Thymus (tissue), 11 donors: ENCODE results near the gene DUOXA2. TPM values are rescaled to one million over a fixed set of nuclear protein-coding genes. Genes with fewer than 3 reads are reported as not detected.
"Not testable (repeated sequence)": the region's sequence is repeated elsewhere in the genome, so short reads cannot be mapped to it uniquely, and the experiment has no call there.

Experiments used
- DNase-seq, 9 donors: peaks; one replicate each; pipeline ENCODE4 v3.0.0-alpha.2; 2013; ENCODE audit warnings: low spot score in 9 of 9, low read depth in 6 of 9, missing footprints in 1 of 9
- H3K27ac ChIP-seq, 2 donors: one replicate each; pipeline ENCODE4 v1.5.1; 2013; ENCODE audit warnings: control low read depth in 1 of 2, low read depth in 1 of 2, low read length in 1 of 2, mild to moderate bottlenecking in 1 of 2, moderate library complexity in 1 of 2
- H3K27me3 ChIP-seq, 2 donors: one replicate each; pipeline ENCODE4 v1.5.1; 2013; ENCODE audit warnings: low read length in 1 of 2; ENCODE audit not compliant: control insufficient read depth in 2 of 2, insufficient read depth in 1 of 2
- H3K36me3 ChIP-seq, 2 donors: one replicate each; pipeline ENCODE4 v1.5.1; 2013; ENCODE audit warnings: low read length in 1 of 2, mild to moderate bottlenecking in 1 of 2, moderate library complexity in 1 of 2; ENCODE audit not compliant: control insufficient read depth in 2 of 2, insufficient read depth in 2 of 2
- H3K4me1 ChIP-seq, 2 donors: one replicate each; pipeline ENCODE4 v1.5.1; 2013; ENCODE audit warnings: low read length in 2 of 2; ENCODE audit not compliant: control insufficient read depth in 2 of 2, insufficient read depth in 2 of 2
- H3K4me3 ChIP-seq, 2 donors: one replicate each; pipeline ENCODE4 v1.5.1; 2013; ENCODE audit warnings: low read length in 2 of 2, control low read depth in 1 of 2, mild to moderate bottlenecking in 1 of 2
- H3K9me3 ChIP-seq, 2 donors: one replicate each; pipeline ENCODE4 v1.5.1; 2013; ENCODE audit warnings: low read length in 1 of 2, mild to moderate bottlenecking in 1 of 2; ENCODE audit not compliant: control insufficient read depth in 2 of 2, insufficient read depth in 1 of 2
- whole genome bisulfite sequencing: extraction: QIAGEN DNeasy Blood & Tissue Kit; methylation state at CpG from one replicate; pipeline ENCODE4 v1.1.7; 2013; 5-methylcytosine and 5-hydroxymethylcytosine counted together
- polyA plus RNA-seq: library from polyadenylated mRNA; stranded (reverse); fragments of 200-250 nt; gene quantifications from one replicate; pipeline ENCODE4 v1.2.3, GENCODE V29; 2013
- total RNA-seq: library from RNA; stranded (reverse); fragments of 120-200 nt; gene quantifications from one replicate; pipeline ENCODE4 v1.2.4, GENCODE V29; 2013
- donor health status: healthy.

The DUOXA2 gene
- total and polyA plus RNA-seq, 2 donors = 0.05 to 0.23 TPM

DNA sequence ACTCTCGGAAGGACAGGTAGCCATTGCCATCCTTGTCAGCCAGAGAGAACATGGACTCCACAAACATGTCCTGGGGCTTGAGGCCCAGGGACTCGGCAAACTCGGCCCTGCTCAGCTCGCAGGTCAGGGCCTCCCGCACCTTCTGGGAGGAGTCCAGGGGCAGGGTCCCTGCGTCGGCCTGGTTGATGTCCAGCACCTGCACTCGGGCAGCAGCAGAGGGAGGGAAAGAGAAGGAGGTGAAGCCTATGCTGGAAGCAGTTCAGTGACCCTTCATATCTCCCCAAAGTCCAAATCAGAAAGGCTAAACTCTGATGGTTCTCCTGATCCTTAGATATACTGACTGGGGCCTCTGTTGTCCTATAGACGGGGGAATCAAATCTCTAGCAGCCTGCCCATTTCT lies 10.0 kb upstream of the DUOXA2 start:
- DNase-seq, H3K4me1 ChIP-seq, H3K9me3 ChIP-seq, H3K36me3 ChIP-seq, H3K4me3 ChIP-seq, H3K27ac ChIP-seq: not testable (repeated sequence)
- peaks cover 11 to 35% of the 10 kb centered on the region in 2 donors for H3K27me3 ChIP-seq
- 93% methylated on average over 9 of the region's 9 CpGs for WGBS

DNA sequence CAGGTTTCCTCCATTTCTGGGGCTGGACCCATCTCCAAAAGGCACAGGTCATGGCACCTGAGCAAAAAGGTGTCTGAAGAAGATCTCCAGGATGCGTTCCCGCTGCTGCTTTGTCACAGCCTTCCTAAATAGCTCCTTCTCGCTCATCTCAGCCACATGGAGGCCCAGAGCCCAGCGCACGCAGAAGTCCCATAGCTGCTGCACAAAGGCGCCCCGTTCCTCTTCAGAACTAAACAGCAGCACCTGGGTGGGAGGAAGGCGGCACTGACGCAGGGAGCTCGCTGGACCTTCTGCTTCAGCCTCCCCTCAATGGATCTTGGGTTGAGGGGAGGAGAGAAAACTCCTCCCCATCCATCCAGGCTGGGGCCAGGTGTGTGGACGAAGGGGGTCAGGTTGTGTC lies 8.5 kb upstream of the DUOXA2 start:
- Histone ChIP-seq H3K4me1 (no peaks in the 10 kb centered on the region), H3K9me3 (no peaks in the 10 kb centered on the region), H3K4me3 (no peak overlapping the region), H3K27ac (no peak overlapping the region), H3K27me3 (peaks cover 24 to 49% of the 10 kb centered on the region in 2 donors), H3K36me3 (no peaks in the 10 kb centered on the region)
- WGBS = 93% methylated on average over 11 of the region's 11 CpGs
- no peak for DNase-seq

DNA sequence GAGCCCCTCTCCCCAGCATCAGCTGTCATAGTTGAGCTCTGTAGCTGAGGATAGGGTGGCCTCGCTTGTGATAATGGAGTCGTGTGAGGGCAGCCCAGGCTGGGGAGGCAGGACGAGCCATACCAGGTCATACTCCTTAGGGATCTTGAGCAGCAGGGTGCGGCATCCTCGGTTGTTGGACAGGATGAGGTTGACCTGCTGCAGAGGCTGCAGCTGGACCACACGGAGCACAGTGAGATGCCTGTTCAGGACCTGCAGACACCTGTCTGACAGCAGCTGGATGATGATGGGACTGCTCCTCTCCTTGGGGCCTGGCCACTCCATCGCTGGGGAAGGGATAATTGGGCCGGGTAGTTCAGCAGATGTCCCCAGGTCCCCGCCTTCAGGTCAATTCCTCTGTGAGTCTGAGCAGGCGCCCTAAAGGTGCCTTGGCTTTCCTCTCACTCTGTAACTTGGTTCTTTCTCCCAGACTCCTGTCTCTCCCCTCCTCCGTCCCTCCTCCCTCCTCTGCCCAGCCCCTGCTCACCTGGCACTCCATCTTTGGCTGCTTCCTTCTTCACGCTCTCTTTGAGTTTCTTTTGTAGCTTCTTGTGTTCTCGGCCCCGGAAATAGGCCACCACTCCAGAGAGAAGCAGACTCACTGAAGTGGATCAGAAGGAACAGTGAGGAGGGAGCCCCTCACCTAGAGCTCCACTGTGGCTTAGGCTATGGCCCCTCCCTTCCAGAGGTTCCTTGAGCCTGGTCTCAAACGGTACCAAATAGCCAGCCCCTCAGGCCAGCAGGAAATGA lies 7.9 kb upstream of the DUOXA2 start:
- no peak for DNase-seq
- H3K27ac ChIP-seq = no peak overlapping the region
- 85% methylated on average over 15 of the region's 15 CpGs for WGBS
- peaks cover 25 to 52% of the 10 kb centered on the region in 2 donors for H3K27me3 ChIP-seq
- no peaks in the 10 kb centered on the region for H3K9me3 ChIP-seq
- no peak overlapping the region for H3K4me3 ChIP-seq
- H3K4me1 ChIP-seq = no peaks in the 10 kb centered on the region
- no peaks in the 10 kb centered on the region for H3K36me3 ChIP-seq

DNA sequence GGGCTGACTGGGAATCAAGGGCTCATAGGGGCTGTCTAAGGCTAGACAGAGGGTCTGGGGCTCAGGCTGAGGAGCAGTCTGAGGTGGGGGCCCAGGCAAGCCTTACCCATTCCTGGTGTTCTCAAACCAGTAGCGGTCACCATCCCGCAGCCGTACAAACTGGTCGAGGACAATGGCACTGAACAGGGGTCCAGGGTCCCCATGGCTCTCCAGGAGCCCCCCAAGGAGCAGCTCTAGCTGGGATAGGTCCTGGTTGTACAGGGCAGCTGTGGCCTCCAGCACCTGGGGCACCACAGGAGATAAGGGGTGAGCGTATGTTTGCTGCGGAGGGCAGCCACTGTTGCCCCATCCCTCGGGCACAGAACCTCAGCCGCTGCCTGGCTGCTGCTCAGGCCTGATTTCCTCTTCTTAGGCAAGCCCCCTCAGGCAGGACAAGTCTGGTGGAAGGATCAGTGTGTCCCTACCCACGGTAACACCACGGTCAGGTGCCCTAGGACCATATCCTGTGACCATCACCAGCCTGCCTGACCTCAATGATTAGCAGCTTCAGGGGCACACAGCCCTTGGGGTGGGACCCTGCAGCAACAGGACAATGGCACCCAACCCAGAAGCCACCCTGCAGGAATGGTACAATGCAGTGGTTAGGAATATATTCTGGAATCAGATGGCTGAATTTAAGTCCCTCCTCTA lies 6.0 kb upstream of the DUOXA2 start:
- no peaks in the 10 kb centered on the region for H3K4me1 ChIP-seq
- no peak for DNase-seq
- no peaks in the 10 kb centered on the region for H3K36me3 ChIP-seq
- 96% methylated on average over 10 of the region's 10 CpGs for WGBS
- peaks cover 43 to 69% of the 10 kb centered on the region in 2 donors for H3K27me3 ChIP-seq
- no peaks in the 10 kb centered on the region for H3K9me3 ChIP-seq
- H3K4me3 ChIP-seq = no peak overlapping the region
- no peak overlapping the region for H3K27ac ChIP-seq

DNA sequence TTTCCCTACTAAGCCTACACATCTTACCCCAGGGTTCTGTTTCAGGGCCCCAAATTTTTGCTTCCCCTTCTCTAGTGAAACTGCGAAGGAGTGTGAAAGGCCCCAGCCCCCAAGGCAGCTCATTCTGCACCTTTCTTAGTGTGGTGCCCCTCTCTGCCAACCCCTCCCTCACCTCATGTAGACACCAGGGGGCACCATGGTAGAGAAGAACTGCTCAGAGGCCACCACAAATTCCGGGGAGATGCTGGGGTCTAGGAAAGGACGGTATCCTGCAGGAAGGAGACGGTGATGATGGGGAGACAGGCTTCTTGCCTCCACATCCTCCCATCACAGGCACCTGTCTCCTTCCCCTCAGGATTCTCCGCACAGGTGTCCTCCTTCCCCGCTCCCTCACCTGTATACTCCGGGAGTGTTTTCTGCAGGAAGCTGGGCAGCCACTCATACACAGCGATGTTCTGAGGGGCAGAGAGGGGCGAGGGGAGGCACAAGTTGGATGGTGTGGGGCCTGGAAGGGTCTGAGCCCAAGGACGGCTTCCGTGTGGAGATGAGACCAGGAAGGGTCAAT lies 3.8 kb upstream of the DUOXA2 start:
- no peak for DNase-seq
- Histone ChIP-seq H3K4me1 (no peaks in the 10 kb centered on the region), H3K9me3 (no peaks in the 10 kb centered on the region), H3K27ac (no peak overlapping the region), H3K27me3 (peaks cover 64 to 88% of the 10 kb centered on the region in 2 donors), H3K36me3 (no peaks in the 10 kb centered on the region), H3K4me3 (no peak overlapping the region)
- WGBS = 39% methylated on average over 11 of the region's 11 CpGs

DNA sequence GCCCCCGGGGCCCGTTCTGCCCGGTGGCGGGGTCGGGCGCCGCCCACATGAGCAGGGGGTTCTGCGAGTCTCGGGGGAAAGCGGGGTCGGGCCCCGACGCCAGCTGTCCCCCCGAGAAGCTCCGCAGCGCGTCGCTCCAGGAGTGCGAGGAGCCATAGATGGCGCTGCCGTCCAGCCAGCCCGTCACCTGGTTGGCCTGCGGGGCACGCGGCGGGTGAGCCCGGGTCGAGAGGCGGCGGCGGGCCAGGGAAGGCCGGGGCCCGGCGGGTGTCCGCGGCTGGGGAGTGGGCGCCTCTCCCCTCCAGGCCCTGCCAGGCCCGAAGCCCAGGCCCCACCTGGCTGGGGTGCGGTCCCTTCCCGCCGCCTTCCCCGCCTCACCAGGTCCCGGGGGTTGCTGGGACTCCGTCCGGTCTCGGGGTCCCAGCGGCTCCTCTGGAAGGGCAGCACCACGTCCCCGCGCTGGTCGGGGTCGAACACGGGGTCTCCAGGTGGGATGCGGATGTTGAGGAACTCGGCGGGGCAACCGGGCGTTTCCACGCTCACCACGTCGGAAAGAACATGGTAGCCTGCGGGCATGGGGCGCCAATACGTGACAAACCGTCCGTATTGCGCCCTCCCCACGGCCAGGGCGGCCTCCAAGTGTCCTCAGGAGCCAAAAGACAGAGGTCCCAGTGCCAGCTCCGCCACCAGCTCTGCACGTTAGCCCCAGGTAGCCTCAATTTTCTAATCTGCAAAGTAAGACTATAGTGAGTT lies 2.6 kb upstream of the DUOXA2 start:
- no peaks in the 10 kb centered on the region for H3K4me1 ChIP-seq
- whole genome bisulfite sequencing = 11% methylated on average over 69 of the region's 71 CpGs

DNA sequence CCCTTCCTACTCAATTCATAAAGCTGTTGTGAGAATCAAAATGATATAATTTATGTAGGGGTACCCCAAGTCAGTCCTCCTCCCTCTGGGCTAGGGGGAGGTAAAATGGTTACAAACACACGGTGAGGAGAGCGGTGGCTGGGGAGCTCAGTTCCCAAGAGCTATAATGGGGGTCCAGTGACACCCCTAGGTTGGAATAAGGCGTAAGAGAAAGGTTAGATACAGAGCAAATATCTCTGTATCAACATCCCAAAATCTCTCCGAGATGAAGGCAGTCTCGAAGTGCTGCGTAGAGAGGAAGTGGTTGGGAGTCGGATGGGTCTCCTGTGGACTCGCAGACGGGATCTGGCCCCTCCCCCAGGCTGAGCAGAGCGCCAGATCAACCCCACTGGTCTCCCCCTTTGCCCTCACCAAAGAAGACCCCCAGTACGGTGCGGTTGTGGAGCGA lies 2.0 kb upstream of the DUOXA2 start:
- no peak overlapping the region for H3K27ac ChIP-seq

More for the DNA sequence above, 2.6 kb upstream of the DUOXA2 start:
- peaks cover 76 to 92% of the 10 kb centered on the region in 2 donors for H3K27me3 ChIP-seq
- H3K27ac ChIP-seq = no peak overlapping the region
- H3K9me3 ChIP-seq = no peaks in the 10 kb centered on the region
- H3K4me3 ChIP-seq = no peak overlapping the region
- no peak for DNase-seq
- no peaks in the 10 kb centered on the region for H3K36me3 ChIP-seq

DNA sequence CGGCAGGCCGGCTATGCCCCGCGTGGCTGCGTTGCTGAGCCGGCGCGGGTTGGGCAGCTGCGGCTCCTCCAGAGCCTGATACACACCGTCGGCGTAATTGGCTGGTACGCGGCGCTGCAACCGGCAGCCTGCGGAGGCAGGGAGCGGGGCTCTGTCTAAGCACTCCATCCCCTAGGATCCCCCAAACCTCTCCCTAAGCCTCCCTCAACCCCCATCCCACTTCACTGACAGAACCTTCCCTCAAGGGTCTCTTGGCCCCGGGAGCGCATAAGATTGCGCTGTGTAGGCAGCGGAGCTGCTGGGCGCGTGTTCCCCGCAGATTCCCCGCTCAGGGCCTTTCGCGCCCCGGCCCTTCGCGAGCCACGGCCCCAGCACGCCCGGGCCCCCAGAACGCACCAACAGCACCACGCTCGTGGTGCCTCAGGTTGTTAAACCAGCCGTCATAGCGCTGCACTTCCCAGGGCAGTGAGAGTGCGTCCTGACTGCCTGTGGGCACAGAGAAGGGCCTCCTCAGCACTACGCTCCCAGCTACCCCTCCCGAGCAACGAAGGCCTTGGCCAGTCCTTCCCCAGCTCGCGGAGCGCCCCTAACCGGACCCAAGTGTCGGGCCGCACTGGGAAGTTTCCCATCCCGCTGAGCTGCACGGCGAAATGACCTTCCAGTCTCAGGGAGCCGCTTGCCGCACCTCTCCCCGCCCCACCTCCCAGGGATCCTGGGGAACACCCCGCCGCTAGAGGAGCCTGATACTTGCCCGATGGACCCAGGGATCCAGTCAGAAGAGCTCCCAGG lies 1.3 kb upstream of the DUOXA2 start:
- Histone ChIP-seq H3K9me3 (peaks cover 0 to 3% of the 10 kb centered on the region in 2 donors), H3K36me3 (no peaks in the 10 kb centered on the region), H3K27me3 (peaks cover 88 to 97% of the 10 kb centered on the region in 2 donors), H3K27ac (no peak overlapping the region), H3K4me3 (no peak overlapping the region), H3K4me1 (peaks cover 0 to 3% of the 10 kb centered on the region in 2 donors)
- no peak for DNase-seq
- WGBS = 4% methylated on average over 58 of the region's 58 CpGs

More for the DNA sequence above, 2.0 kb upstream of the DUOXA2 start:
- Histone ChIP-seq H3K4me3 (no peak overlapping the region), H3K27me3 (peaks cover 82 to 93% of the 10 kb centered on the region in 2 donors), H3K4me1 (no peaks in the 10 kb centered on the region), H3K36me3 (no peaks in the 10 kb centered on the region), H3K9me3 (no peaks in the 10 kb centered on the region)
- WGBS = 6% methylated on average over 13 of the region's 13 CpGs
- no peak for DNase-seq
